ENCODE measurements around the gene CD84.
"Not testable (repeated sequence)": the region's sequence is repeated elsewhere in the genome, so short reads cannot be mapped to it uniquely, and the experiment has no call there.

CD84 gene

GRCh38 chr1:160519642-160520435, 59.5 kb downstream of the CD84 start:
- H3K4me3 ChIP-seq (ENCODE audit: low read depth, low read length): no peak overlapping the region
- H3K27ac ChIP-seq: no peak overlapping the region
- TF ChIP-seq, protein P1, sequence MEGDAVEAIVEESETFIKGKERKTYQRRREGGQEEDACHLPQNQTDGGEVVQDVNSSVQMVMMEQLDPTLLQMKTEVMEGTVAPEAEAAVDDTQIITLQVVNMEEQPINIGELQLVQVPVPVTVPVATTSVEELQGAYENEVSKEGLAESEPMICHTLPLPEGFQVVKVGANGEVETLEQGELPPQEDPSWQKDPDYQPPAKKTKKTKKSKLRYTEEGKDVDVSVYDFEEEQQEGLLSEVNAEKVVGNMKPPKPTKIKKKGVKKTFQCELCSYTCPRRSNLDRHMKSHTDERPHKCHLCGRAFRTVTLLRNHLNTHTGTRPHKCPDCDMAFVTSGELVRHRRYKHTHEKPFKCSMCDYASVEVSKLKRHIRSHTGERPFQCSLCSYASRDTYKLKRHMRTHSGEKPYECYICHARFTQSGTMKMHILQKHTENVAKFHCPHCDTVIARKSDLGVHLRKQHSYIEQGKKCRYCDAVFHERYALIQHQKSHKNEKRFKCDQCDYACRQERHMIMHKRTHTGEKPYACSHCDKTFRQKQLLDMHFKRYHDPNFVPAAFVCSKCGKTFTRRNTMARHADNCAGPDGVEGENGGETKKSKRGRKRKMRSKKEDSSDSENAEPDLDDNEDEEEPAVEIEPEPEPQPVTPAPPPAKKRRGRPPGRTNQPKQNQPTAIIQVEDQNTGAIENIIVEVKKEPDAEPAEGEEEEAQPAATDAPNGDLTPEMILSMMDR (IDR thresholded peaks at IDR 0.05; ENCODE audit: low read depth, low read length): no peak

GRCh38 chr1:160517519-160517918, 61.8 kb downstream of the CD84 start:
- not testable (repeated sequence) for H3K9me3 ChIP-seq (ENCODE audit: severe bottlenecking); DNase-seq; H3K36me3 ChIP-seq; H3K4me3 ChIP-seq (ENCODE audit: low read depth, low read length); H3K27ac ChIP-seq
- peaks cover 70% of the 10 kb centered on the region for H3K27me3 ChIP-seq (ENCODE audit: insufficient read depth, low read depth, severe bottlenecking)

More at GRCh38 chr1:160519642-160520435, 59.5 kb downstream of the CD84 start:
- no peak for DNase-seq
- Histone ChIP-seq H3K36me3 (no peaks in the 10 kb centered on the region), H3K27me3 (ENCODE audit: insufficient read depth, low read depth, severe bottlenecking) (peaks cover 59% of the 10 kb centered on the region), H3K9me3 (ENCODE audit: severe bottlenecking) (peaks cover 6% of the 10 kb centered on the region)

DNA sequence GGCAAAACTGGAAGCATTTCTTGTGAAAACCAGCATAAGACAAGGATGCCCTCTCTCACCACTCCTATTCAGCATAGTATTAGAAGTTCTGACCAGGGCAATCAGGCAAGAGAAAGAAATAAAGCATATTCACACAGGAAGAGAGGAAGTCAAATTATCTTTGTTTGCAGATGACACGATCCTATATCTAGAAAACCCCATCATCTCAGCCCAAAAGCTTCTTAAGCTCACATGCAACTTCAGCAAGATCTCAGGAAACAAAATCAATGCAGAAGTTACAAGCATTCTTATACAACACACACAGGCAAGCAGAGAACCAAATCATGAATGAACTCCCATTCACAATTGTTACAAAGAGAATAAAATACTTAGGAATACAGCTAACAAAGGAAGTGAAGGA, 63.4 kb downstream of the CD84 start:
- not testable (repeated sequence) for H3K27ac ChIP-seq; H3K9me3 ChIP-seq (ENCODE audit: severe bottlenecking)

DNA sequence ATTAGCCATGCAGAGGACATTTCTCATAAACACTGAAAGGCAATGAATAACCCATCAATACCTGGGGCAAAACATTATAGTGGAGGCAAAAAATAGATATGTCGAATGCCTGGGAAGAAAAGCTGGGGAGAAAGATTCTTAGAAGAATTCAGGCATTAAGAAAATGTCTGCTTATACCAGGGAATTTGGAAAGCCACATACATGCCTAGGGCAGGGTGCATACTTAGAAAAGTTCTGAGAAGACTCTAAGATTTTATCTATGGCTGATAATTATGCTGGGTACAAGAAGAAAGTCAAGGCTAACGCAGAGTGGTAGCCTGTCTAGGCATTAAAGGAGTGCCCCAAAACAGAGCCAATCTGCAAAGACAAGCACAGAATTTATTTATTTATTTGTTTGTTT, 74.6 kb downstream of the CD84 start:
- Histone ChIP-seq H3K36me3 (no peaks in the 10 kb centered on the region), H3K27me3 (ENCODE audit: insufficient read depth, low read depth, severe bottlenecking) (peaks cover 48% of the 10 kb centered on the region)

More for the DNA sequence above, 63.4 kb downstream of the CD84 start:
- H3K27me3 ChIP-seq (ENCODE audit: insufficient read depth, low read depth, severe bottlenecking): peaks cover 69% of the 10 kb centered on the region
- not testable (repeated sequence) for H3K4me3 ChIP-seq (ENCODE audit: low read depth, low read length); DNase-seq; H3K36me3 ChIP-seq

DNA sequence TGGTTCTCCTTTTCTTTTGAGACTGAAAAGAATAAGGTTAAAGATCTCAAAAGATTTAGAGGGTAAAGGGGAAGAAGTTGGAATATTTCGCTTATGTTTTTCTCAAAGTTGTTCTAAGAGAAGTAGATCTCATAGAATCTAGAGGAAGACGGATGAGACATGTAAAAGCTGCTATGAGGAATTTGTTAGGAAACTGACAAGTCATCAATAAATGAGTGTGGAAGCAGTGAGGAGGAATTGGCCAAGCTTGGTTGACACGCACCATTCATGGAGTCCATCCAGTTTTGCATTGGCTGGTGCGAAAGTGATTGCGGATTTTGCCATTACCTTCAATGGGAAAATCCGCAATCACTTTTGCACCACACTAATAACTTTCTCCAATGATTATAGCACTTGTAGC, 76.2 kb downstream of the CD84 start:
- H3K36me3 ChIP-seq: no peaks in the 10 kb centered on the region
- DNase-seq: no peak
- TF ChIP-seq, protein P1 (IDR thresholded peaks at IDR 0.05; ENCODE audit: low read depth, low read length): no peak
- H3K9me3 ChIP-seq (ENCODE audit: severe bottlenecking): peaks cover 34% of the 10 kb centered on the region
- H3K27ac ChIP-seq: no peak overlapping the region
- no peak overlapping the region for H3K4me3 ChIP-seq (ENCODE audit: low read depth, low read length)
- H3K27me3 ChIP-seq (ENCODE audit: insufficient read depth, low read depth, severe bottlenecking): peaks cover 59% of the 10 kb centered on the region

More for the DNA sequence above, 74.6 kb downstream of the CD84 start:
- TF ChIP-seq, protein P1 (IDR thresholded peaks at IDR 0.05; ENCODE audit: low read depth, low read length): no peak
- DNase-seq: no peak
- peaks cover 26% of the 10 kb centered on the region for H3K9me3 ChIP-seq (ENCODE audit: severe bottlenecking)
- no peak overlapping the region for H3K4me3 ChIP-seq (ENCODE audit: low read depth, low read length)
- H3K27ac ChIP-seq: no peak overlapping the region

- Histone ChIP-seq H3K27me3 (ENCODE audit: insufficient read depth, low read depth, severe bottlenecking) (peaks cover 81% of the 10 kb centered on the region), H3K36me3 (no peaks in the 10 kb centered on the region), H3K9me3 (ENCODE audit: severe bottlenecking) (peaks cover 15% of the 10 kb centered on the region), H3K4me3 (ENCODE audit: low read depth, low read length) (no peak overlapping the region), H3K27ac (no peak overlapping the region)
- DNase-seq: no peak
- TF ChIP-seq, protein P1 (IDR thresholded peaks at IDR 0.05; ENCODE audit: low read depth, low read length): no peak
Observed at GRCh38 chr1:160500321-160500990, 78.8 kb downstream of the CD84 start.

Measured in WERI-Rb-1 (cell line).